ENCODE data around the gene MYOF. TPM values are rescaled to one million over a fixed set of nuclear protein-coding genes. Genes with fewer than 3 reads are reported as not detected.
"Not testable (repeated sequence)": the region's sequence is repeated elsewhere in the genome, so short reads cannot be mapped to it uniquely, and the experiment has no call there.

Gene MYOF
- total RNA-seq, 2 donors from 2014 or later, result 55.4 to 65.6 TPM

DNA sequence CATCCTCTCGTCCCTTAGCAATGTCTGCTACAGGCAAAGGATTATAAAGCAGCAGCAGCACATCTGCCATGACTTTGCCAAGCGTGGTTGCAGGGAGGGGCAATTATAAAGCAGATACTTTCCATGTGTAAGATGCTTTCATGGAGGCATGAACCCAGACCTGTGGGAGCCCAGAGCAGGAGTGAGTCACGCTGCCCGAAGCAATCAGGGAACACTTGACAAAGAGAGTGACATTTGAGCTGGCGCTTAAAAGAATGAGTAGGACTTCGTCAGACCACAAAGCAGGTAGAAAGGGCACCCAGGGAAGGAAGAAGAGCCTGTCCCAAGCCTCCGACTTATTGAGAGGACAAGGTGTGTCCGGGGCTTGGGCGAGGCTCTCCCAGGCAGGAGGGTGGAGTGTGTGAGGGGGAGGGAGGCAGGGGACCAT is 147.2 kb downstream of the MYOF start:
- ATAC-seq, result peak; percentile 32 to 80
- no peak for DNase-seq (ENCODE audit: low spot score in 2 of 2)
- H3K36me3 Mint-ChIP-seq, result peaks cover 0 to 5% of the 10 kb centered on the region in 2 donors

DNA sequence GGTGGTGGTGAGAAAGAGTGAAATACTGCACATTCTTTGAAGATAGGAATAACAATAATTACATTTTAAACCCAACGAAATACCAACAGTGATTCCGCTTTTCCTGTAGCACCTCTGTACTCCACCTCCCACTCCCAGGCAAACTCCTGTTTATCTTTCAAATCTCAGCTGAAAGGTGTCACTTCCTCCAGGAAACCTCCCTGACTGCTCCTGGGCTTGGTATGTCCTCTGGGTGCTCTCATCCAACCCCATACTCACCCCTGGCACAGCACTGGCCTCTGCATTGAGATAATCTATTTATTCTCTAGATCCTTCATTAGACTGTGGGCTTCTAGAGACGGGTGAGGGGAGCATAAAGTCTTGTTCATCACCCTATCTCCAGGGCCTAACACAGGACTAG is 148.0 kb downstream of the MYOF start:
- peaks cover 0 to 5% of the 10 kb centered on the region in 2 donors for H3K36me3 Mint-ChIP-seq
- DNase-seq (ENCODE audit: low spot score in 2 of 2) (no peak), ATAC-seq (no peak)
- H3K27ac Mint-ChIP-seq, result no peak overlapping the region
- H3K9me3 Mint-ChIP-seq, result no peaks in the 10 kb centered on the region

More for the DNA sequence above, 147.2 kb downstream of the MYOF start:
- Mint-ChIP-seq H3K9me3 (no peaks in the 10 kb centered on the region), H3K27ac (no peak overlapping the region)

DNA sequence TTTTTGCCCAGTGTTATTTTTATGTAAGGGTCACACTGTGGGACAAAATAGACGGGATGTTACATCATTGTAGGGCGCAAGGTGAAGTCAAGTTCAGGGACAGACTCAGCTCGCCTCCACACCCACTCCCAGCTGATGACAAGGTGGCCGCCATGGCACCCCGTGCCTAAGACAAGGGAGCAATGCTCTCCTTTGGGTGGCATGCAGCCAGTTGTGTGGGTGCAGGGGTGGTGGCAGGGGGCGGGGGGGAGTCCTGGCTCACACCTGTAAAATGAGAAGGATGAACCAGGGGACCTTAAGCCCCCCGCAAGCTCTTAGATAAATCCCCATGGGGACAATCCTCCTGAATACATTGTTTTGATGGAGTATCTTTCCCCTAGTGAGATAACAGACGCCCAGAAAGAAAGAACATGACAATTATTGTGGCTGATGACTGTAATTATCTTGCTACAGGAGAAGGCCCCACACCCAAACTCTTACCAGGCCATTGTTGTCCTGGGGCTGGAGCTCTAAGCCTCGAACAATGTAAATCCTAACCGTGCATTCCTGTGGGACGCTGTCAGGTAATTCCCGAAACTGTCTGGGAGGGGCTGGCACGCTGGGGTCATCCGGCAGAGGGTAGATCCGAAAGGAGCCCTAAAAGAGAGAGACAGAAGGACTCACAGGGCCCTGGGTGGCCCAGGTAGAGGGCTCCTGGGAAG is 148.7 kb downstream of the MYOF start:
- Mint-ChIP-seq H3K9me3 (no peaks in the 10 kb centered on the region), H3K27ac (no peak overlapping the region), H3K36me3 (peaks cover 0 to 2% of the 10 kb centered on the region in 2 donors)
- no peak for DNase-seq (ENCODE audit: low spot score in 2 of 2)
- ATAC-seq, result no peak

DNA sequence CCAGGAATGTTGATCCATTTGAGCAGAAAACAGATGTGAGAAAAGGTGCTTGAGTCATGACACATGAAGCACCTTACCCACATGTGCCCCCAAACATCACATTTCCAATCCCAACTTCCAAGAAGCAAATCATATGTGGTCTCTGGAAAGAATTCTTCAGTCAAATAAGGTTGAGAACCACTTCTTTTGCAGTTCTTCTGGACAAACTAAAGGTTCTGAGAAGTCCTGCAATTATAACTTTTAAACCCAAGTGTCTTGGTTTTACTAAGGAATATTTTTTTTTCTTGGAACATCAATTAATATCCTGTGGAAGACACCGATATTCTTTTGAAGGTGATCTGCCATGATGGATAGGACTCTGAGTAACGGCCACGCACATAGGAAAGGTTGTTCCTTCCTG is 151.3 kb downstream of the MYOF start:
- no peaks in the 10 kb centered on the region for H3K9me3 Mint-ChIP-seq
- DNase-seq (ENCODE audit: low spot score in 2 of 2) (no peak), ATAC-seq (no peak)
- no peak overlapping the region for H3K27ac Mint-ChIP-seq
- peaks cover 0 to 11% of the 10 kb centered on the region in 2 donors for H3K36me3 Mint-ChIP-seq

DNA sequence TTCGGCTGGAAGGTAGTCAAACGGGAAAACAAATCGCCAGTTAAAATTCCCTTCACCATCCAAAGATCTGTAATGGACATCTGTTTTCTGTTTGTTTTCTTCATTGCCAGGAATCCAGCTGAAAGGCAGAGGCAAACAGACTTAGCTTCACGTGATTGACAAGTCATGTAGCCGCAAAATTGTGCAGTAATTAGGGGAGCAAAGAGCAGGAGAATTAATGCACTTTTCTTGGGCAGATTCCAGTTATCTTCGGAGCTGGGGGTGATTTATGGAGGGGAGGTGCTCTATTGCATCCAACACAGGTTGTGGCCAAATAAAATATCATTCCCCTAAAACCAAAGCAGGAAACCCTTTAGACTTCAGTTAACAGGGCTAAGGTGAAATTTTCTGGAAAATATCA is 162.2 kb downstream of the MYOF start:
- H3K9me3 Mint-ChIP-seq, result no peaks in the 10 kb centered on the region
- H3K27ac Mint-ChIP-seq, result no peak overlapping the region
- H3K36me3 Mint-ChIP-seq, result peaks cover 21 to 30% of the 10 kb centered on the region in 2 donors
- DNase-seq (ENCODE audit: low spot score in 2 of 2) (no peak), ATAC-seq (no peak)

DNA sequence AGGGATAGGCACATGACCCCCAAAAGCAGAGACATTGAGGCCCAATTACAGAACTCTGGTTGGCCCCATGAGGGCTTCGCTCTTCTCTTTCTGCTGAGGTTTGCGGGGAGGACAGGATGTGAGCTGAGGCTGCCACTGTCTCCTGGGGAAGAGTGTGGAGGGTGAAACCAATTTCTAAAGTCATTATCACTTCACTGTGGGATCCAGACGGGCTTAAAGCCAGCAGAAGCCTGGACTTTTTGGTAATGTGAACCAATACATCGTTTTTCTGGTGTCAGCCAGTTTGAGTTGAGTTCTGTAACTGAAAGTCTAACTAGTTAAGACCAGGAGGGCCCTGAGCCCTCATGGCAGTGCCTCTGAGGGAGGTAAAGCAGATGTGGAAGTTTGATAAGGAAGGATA is 163.0 kb downstream of the MYOF start:
- Mint-ChIP-seq H3K27ac (no peak overlapping the region), H3K36me3 (peaks cover 19 to 30% of the 10 kb centered on the region in 2 donors), H3K9me3 (no peaks in the 10 kb centered on the region)
- ATAC-seq, result no peak
- no peak for DNase-seq (ENCODE audit: low spot score in 2 of 2)

DNA sequence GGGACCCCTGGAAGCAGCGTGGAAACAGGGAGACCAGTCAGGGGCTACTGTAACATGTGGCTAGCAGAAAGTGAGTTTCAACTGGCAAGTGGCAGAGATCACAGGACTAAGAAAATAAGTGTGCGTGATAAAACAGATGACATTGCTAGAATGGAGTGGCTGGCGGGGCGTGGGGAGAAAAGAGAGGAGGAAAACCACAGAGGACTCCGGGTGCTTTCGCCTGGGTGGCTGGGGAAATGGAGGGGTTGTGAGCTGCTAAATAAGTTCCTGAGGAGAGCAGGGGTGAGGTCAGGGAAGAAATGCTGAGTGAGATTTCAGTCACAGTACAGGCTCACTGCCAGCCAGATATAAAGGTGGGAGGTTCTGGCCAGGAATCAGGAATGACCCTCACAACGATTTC is 166.9 kb downstream of the MYOF start:
- Mint-ChIP-seq H3K36me3 (peaks cover 12 to 38% of the 10 kb centered on the region in 2 donors), H3K9me3 (no peaks in the 10 kb centered on the region), H3K27ac (peak overlapping the region in 1 of 2 donors; percentile 10)
- ATAC-seq (no peak), DNase-seq (ENCODE audit: low spot score in 2 of 2) (no peak)

DNA sequence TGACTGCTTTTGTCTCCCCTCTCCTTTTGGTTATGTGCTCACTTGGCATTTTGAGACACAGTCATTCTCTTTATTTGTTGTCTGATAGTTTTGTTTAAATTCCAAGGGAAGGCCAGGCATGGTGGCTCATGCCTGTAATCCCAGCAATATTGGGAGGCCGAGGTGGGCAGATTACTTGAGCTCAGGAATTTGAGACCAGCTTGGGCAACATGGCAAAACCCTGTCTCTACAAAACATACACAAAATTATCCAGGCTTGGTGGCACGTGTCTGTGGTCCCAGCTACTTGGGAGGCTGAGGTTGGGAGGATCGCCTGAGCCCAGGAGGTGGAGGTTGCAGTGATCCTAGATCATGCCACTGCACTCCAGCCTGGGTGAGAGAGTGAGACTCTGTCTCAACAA is 167.5 kb downstream of the MYOF start:
- Mint-ChIP-seq H3K36me3 (peaks cover 14 to 41% of the 10 kb centered on the region in 2 donors), H3K27ac (peak overlapping the region in 1 of 2 donors; percentile 10)

DNA sequence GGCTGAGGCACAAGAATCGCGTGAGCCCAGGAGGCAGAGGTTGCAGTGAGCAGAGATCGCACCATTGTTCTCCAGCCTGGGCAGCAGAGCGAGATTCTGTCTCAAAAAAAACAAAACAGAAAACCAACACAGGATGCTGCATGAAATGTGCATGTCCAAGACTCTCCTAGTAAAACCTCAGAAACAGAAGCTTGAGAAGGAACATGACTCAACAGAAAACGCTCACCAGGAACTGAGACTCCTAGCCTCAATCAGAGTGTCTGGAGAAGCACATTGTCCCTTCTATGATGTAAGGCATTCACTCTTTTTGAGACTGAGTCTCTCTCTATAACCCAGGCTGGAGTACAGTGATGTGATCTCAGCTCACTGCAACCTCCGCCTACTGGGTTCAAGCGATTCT is 168.3 kb downstream of the MYOF start:
- Mint-ChIP-seq H3K9me3 (no peaks in the 10 kb centered on the region), H3K36me3 (peaks cover 18 to 40% of the 10 kb centered on the region in 2 donors), H3K27ac (no peak overlapping the region)
- no peak for DNase-seq (ENCODE audit: low spot score in 2 of 2)
- peak in 1 of 2 donors; percentile 24 for ATAC-seq

More for the DNA sequence above, 167.5 kb downstream of the MYOF start:
- not testable (repeated sequence) for DNase-seq (ENCODE audit: low spot score in 2 of 2); H3K9me3 Mint-ChIP-seq; ATAC-seq

DNA sequence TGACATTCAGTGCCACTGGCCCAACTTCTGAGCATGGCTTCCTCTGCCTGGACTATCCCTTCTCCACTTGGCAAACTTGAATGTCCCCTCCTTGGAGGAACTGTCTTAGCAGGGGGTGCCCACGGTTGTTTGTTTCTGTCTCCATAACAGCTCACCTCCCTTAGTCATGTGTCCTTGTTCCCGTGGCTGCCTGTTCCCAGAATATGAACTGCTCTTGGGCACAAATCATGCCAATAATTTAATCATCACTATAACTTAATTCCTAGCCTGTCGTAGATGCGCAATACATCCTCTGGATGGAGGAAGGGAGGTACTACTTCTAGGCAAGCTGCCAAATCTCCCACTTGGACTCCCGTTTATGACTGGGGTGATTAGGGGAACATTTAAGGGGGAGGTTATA is 173.1 kb downstream of the MYOF start:
- H3K27ac Mint-ChIP-seq, result no peak overlapping the region
- peaks cover 18 to 27% of the 10 kb centered on the region in 2 donors for H3K36me3 Mint-ChIP-seq
- DNase-seq (ENCODE audit: low spot score in 2 of 2), result no peak
- no peak for ATAC-seq
- H3K9me3 Mint-ChIP-seq, result no peaks in the 10 kb centered on the region

DNA sequence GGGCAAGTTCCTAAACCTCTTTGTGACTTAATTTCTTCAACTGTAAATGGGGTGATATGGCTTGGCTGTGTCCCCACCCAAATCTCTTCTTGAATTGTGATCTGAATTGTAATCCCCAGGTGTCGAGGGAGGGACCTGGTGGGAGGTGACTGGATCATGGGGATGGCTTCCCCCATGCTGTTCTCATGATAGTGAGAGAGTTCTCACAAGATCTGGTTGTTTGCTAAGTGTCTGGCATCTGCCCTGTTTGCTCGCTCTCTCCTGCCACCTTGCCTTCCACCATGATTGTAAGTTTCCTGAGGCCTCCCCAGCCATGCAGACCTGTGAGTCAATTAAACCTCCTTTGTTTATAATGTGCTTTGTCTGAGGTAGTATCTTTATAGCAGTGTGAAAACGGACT is 177.0 kb downstream of the MYOF start:
- Mint-ChIP-seq H3K27ac (no peak overlapping the region), H3K9me3 (no peaks in the 10 kb centered on the region), H3K36me3 (peaks cover 11% of the 10 kb centered on the region in 2 donors)
- ATAC-seq (no peak), DNase-seq (ENCODE audit: low spot score in 2 of 2) (no peak)

DNA sequence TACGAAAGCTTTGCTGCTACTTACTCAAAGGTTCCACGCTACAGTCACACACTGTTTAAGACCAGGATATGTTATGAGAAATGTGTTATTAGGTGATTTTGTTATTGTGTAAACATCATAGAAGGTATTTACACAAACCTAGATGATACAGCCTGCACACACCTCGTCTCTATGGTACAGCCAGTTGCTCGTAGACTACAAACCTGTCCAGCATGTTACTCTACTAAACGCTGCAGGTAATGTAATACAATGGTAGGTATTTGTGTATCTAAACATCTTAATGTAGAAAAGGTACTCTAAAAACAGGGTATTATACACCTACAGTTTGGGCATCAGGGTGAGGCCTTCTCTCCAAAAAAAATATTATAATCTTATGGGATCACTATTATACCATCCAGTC is 181.2 kb downstream of the MYOF start:
- H3K36me3 Mint-ChIP-seq, result no peaks in the 10 kb centered on the region
- DNase-seq (ENCODE audit: low spot score in 2 of 2), result no peak
- ATAC-seq, result no peak
- no peak overlapping the region for H3K27ac Mint-ChIP-seq
- no peaks in the 10 kb centered on the region for H3K9me3 Mint-ChIP-seq

DNA sequence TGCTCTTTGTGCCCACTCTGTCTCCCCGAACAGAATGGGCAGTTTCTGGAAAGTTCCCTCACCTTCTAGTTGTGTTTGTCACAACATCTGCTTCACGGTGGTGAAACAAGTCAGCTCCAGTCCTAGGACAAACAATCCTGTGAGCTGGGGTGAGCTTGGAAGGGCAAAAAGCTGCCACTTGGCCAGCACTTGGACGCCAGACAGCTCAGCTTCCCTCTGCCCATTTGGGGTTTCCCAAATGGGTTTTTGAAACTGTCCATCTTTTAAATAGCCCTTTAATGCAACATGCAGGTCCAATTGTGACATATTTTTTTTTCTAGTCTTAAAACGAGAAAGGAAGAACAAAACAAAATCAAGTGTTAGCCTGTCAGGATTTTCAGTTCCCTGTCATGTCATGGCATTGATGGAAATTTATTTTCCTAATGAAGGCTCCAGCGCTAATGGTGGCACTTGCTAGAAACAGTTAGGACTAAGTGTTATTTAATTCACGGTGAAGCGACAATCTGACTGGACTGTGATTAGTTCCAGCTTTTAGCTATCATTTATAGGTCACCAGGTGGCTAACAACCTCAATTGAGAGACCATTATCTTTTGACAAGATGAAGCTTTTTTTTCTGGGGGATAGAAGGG is 181.7 kb downstream of the MYOF start:
- no peaks in the 10 kb centered on the region for H3K36me3 Mint-ChIP-seq
- no peaks in the 10 kb centered on the region for H3K9me3 Mint-ChIP-seq
- no peak overlapping the region for H3K27ac Mint-ChIP-seq
- ATAC-seq (no peak), DNase-seq (ENCODE audit: low spot score in 2 of 2) (no peak)

DNA sequence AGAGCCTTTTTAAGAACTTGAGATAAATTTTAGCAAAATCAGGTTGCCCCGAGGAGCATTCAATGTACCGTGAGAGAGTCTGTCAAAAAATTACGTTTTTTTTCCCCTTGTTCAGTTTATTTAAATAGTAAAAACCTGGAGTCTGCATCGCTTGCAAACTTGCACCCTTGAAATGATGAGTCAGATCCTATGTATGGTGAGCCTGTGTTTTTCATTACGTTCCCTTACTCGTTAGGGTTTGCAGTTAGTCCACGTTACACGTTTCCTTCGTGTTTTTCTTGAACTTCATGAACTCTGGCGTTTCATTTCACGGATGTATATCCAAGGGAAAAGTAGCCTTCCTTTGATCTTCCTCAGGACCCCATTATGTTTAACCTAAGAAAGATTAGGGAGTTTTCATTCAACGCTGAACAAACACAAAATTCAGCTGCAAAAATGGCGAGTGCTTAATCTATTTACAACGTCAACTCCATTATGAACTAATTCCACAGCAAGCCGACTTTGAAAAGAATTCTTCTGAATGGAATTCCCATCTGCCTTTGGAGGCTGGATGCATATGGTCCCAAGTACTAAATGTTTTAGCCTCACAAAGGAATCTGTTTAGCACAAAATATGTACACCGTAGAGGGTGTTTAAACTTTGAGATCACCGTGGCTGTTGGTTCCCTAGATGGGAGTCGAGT is 182.4 kb downstream of the MYOF start:
- H3K9me3 Mint-ChIP-seq, result no peaks in the 10 kb centered on the region
- no peak for ATAC-seq

DNA sequence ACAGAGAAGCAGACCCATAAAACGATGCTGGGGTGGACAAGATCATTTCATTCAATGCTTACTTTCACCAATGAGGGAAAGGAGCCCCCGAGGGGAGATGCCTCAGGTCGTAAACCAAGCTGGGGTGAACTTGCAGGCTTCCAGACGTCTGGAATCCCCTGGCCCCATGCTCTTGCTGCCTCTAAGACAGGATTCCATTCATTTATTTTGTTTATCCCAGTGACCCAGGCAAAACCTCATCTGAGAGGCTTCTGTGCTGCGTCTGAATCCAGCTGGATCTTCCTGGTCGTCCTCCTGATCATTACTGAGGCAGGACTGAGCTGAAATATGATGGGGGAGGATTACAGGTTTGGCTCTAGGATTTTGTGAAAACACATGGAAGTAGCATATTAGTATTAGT is 182.9 kb downstream of the MYOF start:
- DNase-seq (ENCODE audit: low spot score in 2 of 2) (no peak), ATAC-seq (no peak)
- no peaks in the 10 kb centered on the region for H3K36me3 Mint-ChIP-seq
- H3K27ac Mint-ChIP-seq, result no peak overlapping the region
- H3K9me3 Mint-ChIP-seq, result no peaks in the 10 kb centered on the region

More for the DNA sequence above, 182.4 kb downstream of the MYOF start:
- Mint-ChIP-seq H3K36me3 (no peaks in the 10 kb centered on the region), H3K27ac (no peak overlapping the region)
- DNase-seq (ENCODE audit: low spot score in 2 of 2), result no peak

DNA sequence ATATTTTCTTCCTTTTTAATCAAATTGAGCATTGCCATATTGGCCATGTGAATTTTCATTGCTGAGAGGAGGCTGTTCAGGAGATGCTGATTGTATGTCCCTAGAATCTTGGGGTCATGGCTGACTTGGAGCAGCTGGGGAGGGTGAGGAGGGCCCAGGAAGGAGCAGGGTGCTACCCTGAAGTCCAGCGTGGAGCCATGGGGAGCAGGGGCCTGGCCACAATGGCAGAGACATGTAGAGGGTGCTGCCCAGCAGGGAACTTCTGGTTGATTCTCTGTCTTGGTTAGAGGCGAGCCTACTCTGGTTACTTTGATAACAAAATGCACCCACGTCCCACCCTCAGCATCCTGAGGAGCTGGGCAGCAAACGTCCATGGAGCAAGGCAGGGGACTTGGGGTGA is 186.0 kb downstream of the MYOF start:
- ATAC-seq, result no peak
- Mint-ChIP-seq H3K36me3 (no peaks in the 10 kb centered on the region), H3K9me3 (no peaks in the 10 kb centered on the region), H3K27ac (no peak overlapping the region)
- DNase-seq (ENCODE audit: low spot score in 2 of 2), result no peak

DNA sequence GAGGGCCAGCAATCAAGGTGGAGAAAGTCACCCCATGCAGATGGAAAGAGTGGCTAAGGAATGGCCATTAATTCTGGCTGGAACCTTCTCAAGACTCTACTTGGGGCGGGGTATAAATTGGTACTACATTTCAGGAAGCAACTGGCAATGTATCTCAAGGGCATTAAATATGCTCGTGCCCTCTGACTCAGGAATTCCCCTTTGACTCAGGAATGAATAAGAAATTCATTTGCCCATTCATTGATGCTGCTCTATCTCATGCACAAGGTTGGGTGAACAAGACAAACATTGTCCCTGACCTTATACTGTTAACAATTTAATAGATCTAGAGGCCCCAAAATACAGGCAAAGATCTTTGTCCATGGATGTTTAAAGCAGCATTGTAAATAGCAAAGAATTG is 188.1 kb downstream of the MYOF start:
- no peak for DNase-seq (ENCODE audit: low spot score in 2 of 2)
- peak in 1 of 2 donors; percentile 74 for ATAC-seq
- H3K36me3 Mint-ChIP-seq, result no peaks in the 10 kb centered on the region

More for the DNA sequence above, 188.1 kb downstream of the MYOF start:
- Mint-ChIP-seq H3K27ac (no peak overlapping the region), H3K9me3 (no peaks in the 10 kb centered on the region)

All from activated naive CD4-positive, alpha-beta T cell treated with anti-CD3 and anti-CD28 coated beads, Interleukin-2, amount 50 U/mL, for 72 hours (primary cell).